Neural progenitor cell (in vitro differentiated cells): ENCODE results near the gene PTPRN2.

Experiments used
- CTCF ChIP-seq: fragments of 200-600 bp; sonication (generic); IDR thresholded peaks from 2 replicates; pipeline ENCODE4 v1.5.1; 2017; ENCODE audit warnings: antibody characterized with exemption, mild to moderate bottlenecking
- EZH2 ChIP-seq: fragments of 200-600 bp; sonication (generic); IDR thresholded peaks from 2 replicates; pipeline ENCODE4 v1.6.1; 2017; ENCODE audit warnings: antibody characterized with exemption, mild to moderate bottlenecking, moderate library complexity
- EZH2phosphoT487 ChIP-seq: fragments of 200-600 bp; sonication (generic); IDR thresholded peaks from 2 replicates; pipeline ENCODE4 v1.6.1; 2017; ENCODE audit warnings: antibody characterized with exemption

GRCh38 chr7:158267742-158268435, 319.7 kb downstream of the PTPRN2 start:
- TF ChIP-seq CTCF: no peak
- no peak for TF ChIP-seq EZH2phosphoT487
- TF ChIP-seq EZH2: no peak
